GM20431 (cell line): ENCODE results near the gene VWA1.

Source experiments
- in situ Hi-C: fragments of 300-500 bp; cut with MseI, MboI; formaldehyde crosslinking; loops from one replicate; pipeline ENCODE4 v1.15.0; 2020; ENCODE audit warnings: low sequenced_read_pairs; ENCODE audit not compliant: unreplicated experiment

Gene VWA1

GRCh38 chr1:1435106-1435903, at the start of gene VWA1:
Gene VWA1 (plus strand): TSS chr1:1435690. CDS start chr1:1435749, 59 bp downstream.
- in situ Hi-C loops = no loop called here

GRCh38 chr1:1385931-1386330, 49.6 kb upstream of the VWA1 start:
- in situ Hi-C loops = no loop called here

- in situ Hi-C loops = no loop called here
These were observed 48.1 kb upstream of the VWA1 start for GRCh38 chr1:1387098-1388077.

GRCh38 chr1:1388078-1388472, 47.4 kb upstream of the VWA1 start:
- in situ Hi-C loops = no loop called here

GRCh38 chr1:1390675-1391074, 44.8 kb upstream of the VWA1 start:
- in situ Hi-C loops = no loop called here

- in situ Hi-C loops = no loop called here
These were observed 44.3 kb upstream of the VWA1 start for GRCh38 chr1:1391225-1391624.

- in situ Hi-C loops = no loop called here
These were observed 42.5 kb upstream of the VWA1 start for GRCh38 chr1:1393014-1393413.

- in situ Hi-C loops = no loop called here
These were observed 42.1 kb upstream of the VWA1 start for GRCh38 chr1:1393428-1393827.

GRCh38 chr1:1394116-1394515, 41.4 kb upstream of the VWA1 start:
- in situ Hi-C loops = no loop called here

GRCh38 chr1:1395166-1395565, 40.3 kb upstream of the VWA1 start:
- in situ Hi-C loops = no loop called here

GRCh38 chr1:1397839-1398523, 37.5 kb upstream of the VWA1 start:
- in situ Hi-C loops = no loop called here

- in situ Hi-C loops = no loop called here
These were observed 36.8 kb upstream of the VWA1 start for GRCh38 chr1:1398677-1399186.

GRCh38 chr1:1399187-1399871, 36.2 kb upstream of the VWA1 start, which contains the start of gene CCNL2:
Gene CCNL2 (minus strand): TSS chr1:1399335. CDS start chr1:1399306, 29 bp downstream.
- in situ Hi-C loops = no loop called here

- in situ Hi-C loops = no loop called here
These were observed 35.5 kb upstream of the VWA1 start for GRCh38 chr1:1399872-1400575.

- in situ Hi-C loops = no loop called here
These were observed 34.7 kb upstream of the VWA1 start for GRCh38 chr1:1400576-1401456.

- in situ Hi-C loops = no loop called here
These were observed 34.0 kb upstream of the VWA1 start for GRCh38 chr1:1401457-1402010.

- in situ Hi-C loops = no loop called here
These were observed 33.2 kb upstream of the VWA1 start for GRCh38 chr1:1402072-1402900.
